ENCODE results near the gene USH2A.

DNA sequence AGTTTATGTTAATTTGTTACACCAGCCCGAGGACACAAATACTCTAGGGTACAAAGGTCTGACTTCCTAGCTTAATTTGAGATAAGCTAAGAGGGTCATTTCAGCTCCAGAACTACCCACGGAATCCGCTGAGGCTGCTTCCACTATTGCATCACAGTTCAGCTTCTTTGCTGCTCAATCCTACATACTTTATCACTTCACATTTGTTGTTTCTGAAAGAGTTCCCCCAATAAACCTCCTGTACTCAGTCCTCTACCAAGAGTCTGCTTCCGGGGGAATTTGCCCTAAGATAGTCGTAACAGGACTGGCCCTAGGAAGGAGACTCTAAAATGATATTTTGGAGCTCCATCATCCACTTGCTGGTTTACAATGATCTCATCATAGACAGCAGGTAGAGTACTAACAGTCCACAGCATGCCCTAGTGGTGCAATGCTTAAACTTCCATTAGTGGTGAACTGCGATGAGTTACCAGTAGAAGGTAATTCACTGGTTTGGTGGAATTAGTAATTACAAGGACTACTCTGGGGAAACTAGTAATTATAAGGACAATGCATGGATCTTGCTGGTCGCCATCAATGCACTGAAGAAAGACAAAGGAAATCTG, 229.3 kb downstream of the USH2A start:
- TF ChIP-seq, protein P1, sequence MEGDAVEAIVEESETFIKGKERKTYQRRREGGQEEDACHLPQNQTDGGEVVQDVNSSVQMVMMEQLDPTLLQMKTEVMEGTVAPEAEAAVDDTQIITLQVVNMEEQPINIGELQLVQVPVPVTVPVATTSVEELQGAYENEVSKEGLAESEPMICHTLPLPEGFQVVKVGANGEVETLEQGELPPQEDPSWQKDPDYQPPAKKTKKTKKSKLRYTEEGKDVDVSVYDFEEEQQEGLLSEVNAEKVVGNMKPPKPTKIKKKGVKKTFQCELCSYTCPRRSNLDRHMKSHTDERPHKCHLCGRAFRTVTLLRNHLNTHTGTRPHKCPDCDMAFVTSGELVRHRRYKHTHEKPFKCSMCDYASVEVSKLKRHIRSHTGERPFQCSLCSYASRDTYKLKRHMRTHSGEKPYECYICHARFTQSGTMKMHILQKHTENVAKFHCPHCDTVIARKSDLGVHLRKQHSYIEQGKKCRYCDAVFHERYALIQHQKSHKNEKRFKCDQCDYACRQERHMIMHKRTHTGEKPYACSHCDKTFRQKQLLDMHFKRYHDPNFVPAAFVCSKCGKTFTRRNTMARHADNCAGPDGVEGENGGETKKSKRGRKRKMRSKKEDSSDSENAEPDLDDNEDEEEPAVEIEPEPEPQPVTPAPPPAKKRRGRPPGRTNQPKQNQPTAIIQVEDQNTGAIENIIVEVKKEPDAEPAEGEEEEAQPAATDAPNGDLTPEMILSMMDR (IDR thresholded peaks at IDR 0.05) = peak in 1 of 6 experiments; percentile 11
- no peak for TF ChIP-seq POLR2A (IDR thresholded peaks at IDR 0.05)
